GM03348 (cell line): ENCODE results near the gene BST1.
A peak's percentile ranks its signal among the peaks of the same experiment; 100 is the strongest.

Experiments used
- DNase-seq: peaks from one replicate; pipeline ENCODE4 v3.0.0; 2012; ENCODE audit warnings: low spot score

BST1 gene

GRCh38 chr4:15702941-15703403 is at the start of gene BST1:
BST1 (plus strand) TSS chr4:15703065; CDS start chr4:15703145, 80 bp downstream.
- DNase-seq: peak; percentile 64

GRCh38 chr4:15653420-15653819 is 49.4 kb upstream of the BST1 start:
- DNase-seq: no peak

GRCh38 chr4:15653864-15654592 is 48.8 kb upstream of the BST1 start:
- DNase-seq: peak; percentile 29

- peak; percentile 62 for DNase-seq
Measured at GRCh38 chr4:15654593-15655222, 48.2 kb upstream of the BST1 start.

- peak; percentile 99 for DNase-seq
Measured at GRCh38 chr4:15655223-15656037, 47.4 kb upstream of the BST1 start, which contains the start of gene FBXL5. FBXL5 (minus strand) TSS chr4:15655357; CDS start chr4:15655287, 70 bp downstream.

GRCh38 chr4:15656038-15656470 is 46.8 kb upstream of the BST1 start:
- DNase-seq: no peak

- DNase-seq: no peak
Measured at GRCh38 chr4:15657366-15657765, 45.5 kb upstream of the BST1 start.

GRCh38 chr4:15658136-15658770 is 44.6 kb upstream of the BST1 start:
- no peak for DNase-seq

GRCh38 chr4:15658781-15659180 is 44.1 kb upstream of the BST1 start:
- no peak for DNase-seq

GRCh38 chr4:15659768-15660570 is 42.9 kb upstream of the BST1 start:
- DNase-seq: peak; percentile 65

GRCh38 chr4:15665753-15666365 is 37.0 kb upstream of the BST1 start:
- no peak for DNase-seq

- no peak for DNase-seq
Measured at GRCh38 chr4:15667006-15667405, 35.9 kb upstream of the BST1 start.

GRCh38 chr4:15668566-15669435 is 34.1 kb upstream of the BST1 start:
- no peak for DNase-seq

- no peak for DNase-seq
Measured at GRCh38 chr4:15670576-15670975, 32.3 kb upstream of the BST1 start.

GRCh38 chr4:15672101-15672500 is 30.8 kb upstream of the BST1 start:
- DNase-seq: no peak

- no peak for DNase-seq
Measured at GRCh38 chr4:15673337-15673736, 29.5 kb upstream of the BST1 start.

- DNase-seq: no peak
Measured at GRCh38 chr4:15674046-15674445, 28.8 kb upstream of the BST1 start.

GRCh38 chr4:15674926-15675325 is 27.9 kb upstream of the BST1 start:
- no peak for DNase-seq

- no peak for DNase-seq
Measured at GRCh38 chr4:15675356-15675755, 27.5 kb upstream of the BST1 start.

GRCh38 chr4:15676039-15676438 is 26.8 kb upstream of the BST1 start:
- DNase-seq: no peak
